Measurements from ENCODE around the gene ZDHHC9. TPM values are rescaled to one million over a fixed set of nuclear protein-coding genes. Genes with fewer than 3 reads are reported as not detected.

The ZDHHC9 gene
- total RNA-seq, 2 donors from 2014 or later: 14.4 to 22.1 TPM

GRCh38 chrX:129772796-129773431 is 70.8 kb downstream of the ZDHHC9 start:
- ATAC-seq (peak; percentile 50 to 81), DNase-seq (peak; percentile 59)
- intact Hi-C loops (cut with DNase I): no loop called here

- no peak for DNase-seq
- ATAC-seq: no peak
- intact Hi-C loops (cut with DNase I): no loop called here
Measured at GRCh38 chrX:129771266-129771995, 72.3 kb downstream of the ZDHHC9 start.

- ATAC-seq (peak in 1 of 2 donors; percentile 63), DNase-seq (no peak)
- intact Hi-C loops (cut with DNase I): no loop called here
Measured at GRCh38 chrX:129769467-129770154, 74.1 kb downstream of the ZDHHC9 start.

- no peak for DNase-seq
- no peak for ATAC-seq
- intact Hi-C loops (cut with DNase I): no loop called here
Measured at GRCh38 chrX:129768586-129769466, 74.9 kb downstream of the ZDHHC9 start.

GRCh38 chrX:129768186-129768585 is 75.5 kb downstream of the ZDHHC9 start:
- DNase-seq (no peak), ATAC-seq (no peak)
- intact Hi-C loops (cut with DNase I): no loop called here

GRCh38 chrX:129763666-129764065 is 80.0 kb downstream of the ZDHHC9 start:
- intact Hi-C loops (cut with DNase I): no loop called here
- DNase-seq (no peak), ATAC-seq (no peak)

GRCh38 chrX:129762448-129762847 is 81.2 kb downstream of the ZDHHC9 start:
- DNase-seq: no peak
- intact Hi-C loops (cut with DNase I): no loop called here
- no peak for ATAC-seq

- intact Hi-C loops (cut with DNase I): no loop called here
- ATAC-seq (no peak), DNase-seq (no peak)
Measured at GRCh38 chrX:129761596-129761995, 82.1 kb downstream of the ZDHHC9 start.

- intact Hi-C loops (cut with DNase I): no loop called here
- DNase-seq (no peak), ATAC-seq (no peak)
Measured at GRCh38 chrX:129760981-129761380, 82.7 kb downstream of the ZDHHC9 start.

- intact Hi-C loops (cut with DNase I): no loop called here
- DNase-seq (no peak), ATAC-seq (peak in 1 of 2 donors; percentile 11)
Measured at GRCh38 chrX:129760155-129760554, 83.5 kb downstream of the ZDHHC9 start.

- intact Hi-C loops (cut with DNase I): no loop called here
- DNase-seq (peak; percentile 47), ATAC-seq (peak; percentile 68 to 80)
Measured at GRCh38 chrX:129759576-129760061, 84.1 kb downstream of the ZDHHC9 start.

GRCh38 chrX:129755779-129756650 is 87.7 kb downstream of the ZDHHC9 start:
- intact Hi-C loops (cut with DNase I): no loop called here
- ATAC-seq (no peak), DNase-seq (no peak)

- no peak for DNase-seq
- intact Hi-C loops (cut with DNase I): no loop called here
- no peak for ATAC-seq
Measured at GRCh38 chrX:129754056-129755024, 89.3 kb downstream of the ZDHHC9 start.
